GM12878 (cell line): Measurements from ENCODE around the gene LBR. TPM values are rescaled to one million over a fixed set of nuclear protein-coding genes. Genes with fewer than 3 reads are reported as not detected.

Experiments used
- CBX5 ChIP-seq: sonication (generic); IDR thresholded peaks from 2 replicates; pipeline ENCODE4 v1.6.1; 2016; ENCODE audit warnings: low read depth, moderate library complexity, mild to moderate bottlenecking, inconsistent platforms
- CEBPZ ChIP-seq: fragments of 150-350 bp; IDR thresholded peaks from 2 replicates; pipeline ENCODE4 v1.6.1; 2016; ENCODE audit warnings: low read depth, low read length
- CHD2 ChIP-seq: IDR thresholded peaks from 2 replicates; pipeline ENCODE4 v1.6.1; 2011; ENCODE audit warnings: low read depth, low read length, improper control_type of control experiment, borderline replicate concordance
- CREB1 ChIP-seq: IDR thresholded peaks from 2 replicates; pipeline ENCODE4 v1.6.1; 2012; ENCODE audit warnings: low read depth, mild to moderate bottlenecking, inconsistent platforms
- FOS ChIP-seq: IDR thresholded peaks from 3 replicates; pipeline ENCODE4 v1.6.1; 2011; ENCODE audit warnings: borderline replicate concordance; ENCODE audit not compliant: insufficient read length; ENCODE audit errors: extremely low read depth
- HDAC2 ChIP-seq: fragments of 200-600 bp; sonication (generic); IDR thresholded peaks from 2 replicates; pipeline ENCODE4 v1.6.1; 2017
- HDGF ChIP-seq: fragments of 450-650 bp; IDR thresholded peaks from 2 replicates; pipeline ENCODE4 v1.6.1; 2016; ENCODE audit warnings: antibody characterized with exemption
- IKZF2 ChIP-seq, 2 experiments: fragments of 450-650 bp; IDR thresholded peaks; 2 replicates each; pipeline ENCODE4 v1.6.1; 2017; ENCODE audit warnings: mild to moderate bottlenecking in 2 of 2, moderate library complexity in 2 of 2
- JUND ChIP-seq: IDR thresholded peaks from 2 replicates; pipeline ENCODE4 v1.6.1; 2012; ENCODE audit warnings: low read depth, mild to moderate bottlenecking, low read length, improper control_type of control experiment, moderate library complexity
- KAT2A ChIP-seq: conservative IDR thresholded peaks from 2 replicates; pipeline ENCODE4 v1.6.1; 2011; ENCODE audit warnings: low read depth, low read length; ENCODE audit not compliant: control insufficient read depth
- MTA3 ChIP-seq: IDR thresholded peaks from 2 replicates; pipeline ENCODE4 v1.6.1; 2012; ENCODE audit warnings: low read length, inconsistent platforms, borderline replicate concordance
- NKRF ChIP-seq: fragments of 450-650 bp; conservative IDR thresholded peaks from 2 replicates; pipeline ENCODE4 v1.6.1; 2017; ENCODE audit warnings: mild to moderate bottlenecking, moderate library complexity
- NR2C1 ChIP-seq: fragments of 450-650 bp; IDR thresholded peaks from 2 replicates; pipeline ENCODE4 v1.6.1; 2017; ENCODE audit warnings: antibody characterized with exemption, mild to moderate bottlenecking, moderate library complexity
- NR2F1 ChIP-seq: fragments of 450-650 bp; conservative IDR thresholded peaks from 2 replicates; pipeline ENCODE4 v1.6.1; 2017; ENCODE audit warnings: mild to moderate bottlenecking
- PBX3 ChIP-seq: IDR thresholded peaks from 2 replicates; pipeline ENCODE4 v1.6.1; 2011; ENCODE audit warnings: mild to moderate bottlenecking, low read depth, low read length, moderate library complexity; ENCODE audit not compliant: insufficient replicate concordance
- REST ChIP-seq: IDR thresholded peaks from 2 replicates; pipeline ENCODE4 v1.6.1; 2012; ENCODE audit warnings: mild to moderate bottlenecking, low read depth, low read length
- SIN3A ChIP-seq: IDR thresholded peaks from 2 replicates; pipeline ENCODE4 v1.6.1; 2012; ENCODE audit warnings: low read depth, low read length, improper control_type of control experiment
- SREBF2 ChIP-seq: IDR thresholded peaks from 2 replicates; pipeline ENCODE4 v1.6.1; 2012; ENCODE audit warnings: mild to moderate bottlenecking, low read length
- TBL1XR1 ChIP-seq: IDR thresholded peaks from 2 replicates; pipeline ENCODE4 v1.6.1; 2012; ENCODE audit warnings: low read depth, low read length, improper control_type of control experiment
- ZNF207 ChIP-seq: fragments of 450-650 bp; IDR thresholded peaks from 2 replicates; pipeline ENCODE4 v1.6.1; 2014; ENCODE audit warnings: antibody characterized with exemption, mild to moderate bottlenecking, borderline replicate concordance
- ZNF622 ChIP-seq: fragments of 450-650 bp; IDR thresholded peaks from 2 replicates; pipeline ENCODE4 v1.6.1; 2017; ENCODE audit warnings: mild to moderate bottlenecking, inconsistent platforms
- polyA plus RNA-seq, 11 experiments: library from polyadenylated mRNA; depleted of rRNA in 4 of 11; unstranded in 6 of 11; stranded (reverse) in 5 of 11; fragments of >200 nt; fragmentation: Nextera tagmentation in 4 of 11; fragmentation: Illumina TruSeq in 1 of 11; extraction: Ambion mirVana in 4 of 11; extraction: Trizol in 1 of 11; gene quantifications; 1 replicate in 1 of 11; 2 replicates in 10 of 11; pipeline versions ENCODE4 v1.2.1 to v1.2.3, GENCODE V29; 2011 to 2016; ENCODE audit warnings: inconsistent platforms in 2 of 11, missing spikeins in 2 of 11, low read depth in 1 of 11
- total RNA-seq, 4 experiments: library from RNA; depleted of rRNA in 3 of 4; stranded (reverse); fragments of >200 nt in 3 of 4; fragmentation: Illumina TruSeq in 1 of 4; extraction: Trizol in 1 of 4; gene quantifications; 2 replicates each; pipeline versions ENCODE4 v1.2.1 to v1.2.3, GENCODE V29; 2013 to 2021

The LBR gene
- total and polyA plus RNA-seq, 10 of the 15 experiments (the other 5 are each of a cell fraction or from before 2014, with no cell fraction given), result 81.8 to 178 (median 114) TPM

DNA sequence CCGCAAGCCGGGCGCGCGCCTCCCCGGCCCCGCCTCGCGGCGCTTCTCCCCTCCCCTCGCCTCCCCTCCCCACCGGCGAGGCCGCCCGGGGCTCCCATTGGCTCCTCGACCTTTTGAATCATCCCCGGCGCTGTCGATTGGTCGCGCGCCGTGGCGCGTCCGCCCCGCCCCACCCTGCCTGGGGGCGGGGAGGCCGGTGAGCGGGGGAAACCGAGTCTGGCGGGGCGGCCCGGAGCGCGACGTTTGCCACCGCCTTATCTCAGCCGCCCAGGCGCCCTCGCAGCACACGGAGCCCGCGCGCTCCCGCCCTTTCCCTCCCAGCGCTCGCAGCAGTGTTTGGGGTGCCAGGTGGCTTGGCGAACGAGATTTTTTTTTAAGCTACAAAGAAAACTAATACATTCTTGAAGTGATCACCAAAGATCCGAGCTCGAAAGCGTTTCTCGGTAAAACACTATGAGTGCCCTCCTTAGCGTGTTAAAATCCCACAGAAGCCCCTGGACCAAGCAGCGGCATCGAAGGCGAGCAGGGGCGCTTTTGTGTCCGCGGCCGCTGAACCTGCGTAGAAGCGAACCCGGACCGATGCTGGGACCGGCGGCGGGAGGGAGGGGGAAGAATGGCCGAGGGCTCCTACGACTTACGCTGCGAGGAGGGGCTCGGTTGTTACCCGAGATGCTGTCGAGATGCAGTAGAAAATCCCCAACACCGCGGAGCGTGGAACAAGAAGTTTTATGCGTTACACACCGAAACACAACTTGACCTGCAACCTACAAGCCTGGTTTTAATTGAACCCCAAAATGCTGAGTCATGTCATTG, 436 bp upstream of the LBR start (continued):
- TF ChIP-seq NR2F1, result peak; percentile 27; the same call in 1 of the 2 replicates
- TF ChIP-seq JUND, result no peak
- no peak for TF ChIP-seq PBX3
- no peak for TF ChIP-seq HDAC2
- no peak for TF ChIP-seq NR2C1
- TF ChIP-seq ZNF207, result no peak
- TF ChIP-seq MTA3, result no peak
- no peak for TF ChIP-seq KAT2A
- peak; percentile 65; the same call in 1 of the 2 replicates for TF ChIP-seq CREB1
- peak; percentile 52; the same call in 1 of the 2 replicates for TF ChIP-seq SIN3A
- TF ChIP-seq CBX5, result no peak; the same call in 1 of the 2 replicates
- no peak for TF ChIP-seq REST
- 0 out of 4 replicates have a peak, but pooled peaks have one; percentile 7 to 11 for TF ChIP-seq IKZF2 (IDR thresholded peaks at IDR 0.05)
- peak; percentile 88 for TF ChIP-seq CHD2
- peak; percentile 52; the same call in 1 of the 2 replicates for TF ChIP-seq TBL1XR1
- TF ChIP-seq CEBPZ, result no peak
- no peak for TF ChIP-seq HDGF
- TF ChIP-seq NKRF, result no peak; the same call in 1 of the 2 replicates
- TF ChIP-seq SREBF2, result no peak
- TF ChIP-seq ZNF622, result no peak
- TF ChIP-seq FOS, result peak; percentile 52
